ENCODE results near the gene REG1A.

DNA sequence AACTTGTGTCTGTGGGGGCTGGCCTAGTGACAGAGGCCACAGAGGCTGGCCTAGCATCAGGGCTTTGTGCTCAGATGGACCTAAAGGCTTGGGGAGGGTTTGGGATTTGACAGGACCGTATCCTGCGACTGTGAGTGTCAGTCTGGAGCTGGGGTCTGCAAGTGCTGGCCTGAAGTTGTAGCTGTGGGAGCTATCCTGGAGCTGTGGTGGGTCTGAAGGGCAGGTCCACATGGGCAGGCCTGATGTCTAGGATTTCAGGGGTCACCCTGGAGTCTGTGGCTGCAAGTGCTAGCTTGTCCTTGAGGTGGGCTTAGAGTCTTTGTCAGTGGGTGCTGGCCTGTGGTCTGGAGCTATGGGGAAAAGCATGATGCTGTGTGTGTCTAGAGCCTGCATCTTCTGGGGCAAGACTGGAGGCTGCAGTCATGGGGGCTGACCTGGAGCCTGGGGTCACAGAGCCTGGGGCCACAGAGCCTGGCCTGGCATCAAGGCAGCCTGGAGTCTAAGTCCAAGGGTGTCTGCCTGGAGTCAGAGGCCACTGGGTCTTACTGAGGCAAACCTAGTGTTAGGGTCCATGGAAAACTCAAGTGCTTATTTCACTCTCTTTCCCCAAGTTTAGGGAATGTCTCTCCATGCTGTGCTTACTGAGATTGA, 35.7 kb downstream of the REG1A start:
- TF ChIP-seq, protein P1, sequence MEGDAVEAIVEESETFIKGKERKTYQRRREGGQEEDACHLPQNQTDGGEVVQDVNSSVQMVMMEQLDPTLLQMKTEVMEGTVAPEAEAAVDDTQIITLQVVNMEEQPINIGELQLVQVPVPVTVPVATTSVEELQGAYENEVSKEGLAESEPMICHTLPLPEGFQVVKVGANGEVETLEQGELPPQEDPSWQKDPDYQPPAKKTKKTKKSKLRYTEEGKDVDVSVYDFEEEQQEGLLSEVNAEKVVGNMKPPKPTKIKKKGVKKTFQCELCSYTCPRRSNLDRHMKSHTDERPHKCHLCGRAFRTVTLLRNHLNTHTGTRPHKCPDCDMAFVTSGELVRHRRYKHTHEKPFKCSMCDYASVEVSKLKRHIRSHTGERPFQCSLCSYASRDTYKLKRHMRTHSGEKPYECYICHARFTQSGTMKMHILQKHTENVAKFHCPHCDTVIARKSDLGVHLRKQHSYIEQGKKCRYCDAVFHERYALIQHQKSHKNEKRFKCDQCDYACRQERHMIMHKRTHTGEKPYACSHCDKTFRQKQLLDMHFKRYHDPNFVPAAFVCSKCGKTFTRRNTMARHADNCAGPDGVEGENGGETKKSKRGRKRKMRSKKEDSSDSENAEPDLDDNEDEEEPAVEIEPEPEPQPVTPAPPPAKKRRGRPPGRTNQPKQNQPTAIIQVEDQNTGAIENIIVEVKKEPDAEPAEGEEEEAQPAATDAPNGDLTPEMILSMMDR (conservative IDR thresholded peaks at IDR 0.05; ENCODE audit: low read length), result no peak
- no peak for TF ChIP-seq EZH2phosphoT487 (IDR thresholded peaks at IDR 0.05; ENCODE audit: borderline replicate concordance)

Measured in Loucy (cell line).